ENCODE results near the gene EP400.

- TF ChIP-seq TAF1 (IDR thresholded peaks at IDR 0.05; ENCODE audit: low read depth, low read length) (no peak), POLR2AphosphoS5 (IDR thresholded peaks at IDR 0.05; ENCODE audit: low read depth, low read length) (no peak), SPI1 (IDR thresholded peaks at IDR 0.05; ENCODE audit: low read depth, low read length) (no peak), POLR2A (IDR thresholded peaks at IDR 0.05; ENCODE audit: low read depth, low read length) (no peak)
Observed at GRCh38 chr12:131904346-131904745, 45.4 kb upstream of the EP400 start.

All from GM12891 (cell line).